Type B pancreatic cell (in vitro differentiated cells): ENCODE measurements around the gene PDXP. TPM values are rescaled to one million over a fixed set of nuclear protein-coding genes. Genes with fewer than 3 reads are reported as not detected.
"Not testable (repeated sequence)": the region's sequence is repeated elsewhere in the genome, so short reads cannot be mapped to it uniquely, and the experiment has no call there.

Source experiments
- DNase-seq: peaks from one replicate; pipeline ENCODE4 v3.0.0; 2021; ENCODE audit warnings: mixed read lengths; ENCODE audit not compliant: unreplicated experiment; ENCODE audit errors: extremely low spot score
- H3K27ac Mint-ChIP-seq: 2 replicates; pipeline ENCODE4 v1.8.0; 2021; ENCODE audit warnings: mild to moderate bottlenecking, mixed read lengths
- H3K27me3 Mint-ChIP-seq: 2 replicates; pipeline ENCODE4 v1.8.0; 2021; ENCODE audit warnings: mixed read lengths
- H3K36me3 Mint-ChIP-seq: 2 replicates; pipeline ENCODE4 v1.8.0; 2021; ENCODE audit warnings: mixed read lengths
- H3K4me1 Mint-ChIP-seq: one replicate; pipeline ENCODE4 v1.8.0; 2021; ENCODE audit warnings: mixed read lengths; ENCODE audit not compliant: unreplicated experiment
- H3K4me3 Mint-ChIP-seq: 2 replicates; pipeline ENCODE4 v1.8.0; 2021; ENCODE audit warnings: mild to moderate bottlenecking, mixed read lengths
- H3K9me3 Mint-ChIP-seq: 2 replicates; pipeline ENCODE4 v1.8.0; 2021; ENCODE audit warnings: mixed read lengths
- total RNA-seq: library from RNA; stranded (reverse); gene quantifications from 2 replicates; pipeline ENCODE4 v1.2.1, GENCODE V29; 2021; ENCODE audit warnings: low replicate concordance
- TF ChIP-seq, protein P1 (sequence below): fragments of 200-600 bp; sonication (generic); conservative IDR thresholded peaks from 2 replicates; pipeline ENCODE4 v1.5.0; 2021; ENCODE audit warnings: antibody characterized with exemption, mild to moderate bottlenecking

The PDXP gene
- total RNA-seq, 1 donor from 2014 or later = 30.2 TPM

DNA sequence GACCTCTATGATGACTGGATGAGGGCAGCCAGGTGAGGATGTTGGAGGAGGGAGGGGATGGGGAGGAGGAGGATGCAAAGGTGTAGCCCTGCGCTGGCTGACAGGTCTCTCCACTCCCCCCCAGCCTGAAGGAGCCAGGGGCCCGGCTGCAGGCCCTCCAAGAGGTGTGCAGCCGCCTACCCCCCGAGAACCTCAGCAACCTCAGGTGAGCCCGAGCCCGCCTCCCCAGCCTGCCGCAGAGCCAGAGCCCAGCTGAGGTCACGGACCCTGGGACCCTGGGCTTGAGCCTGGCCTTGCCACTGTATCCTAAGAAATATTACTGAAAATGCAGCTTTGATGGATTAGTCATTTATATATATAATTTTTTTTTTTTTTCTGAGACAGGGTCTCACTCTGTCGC, 11.2 kb upstream of the PDXP start:
- peaks cover 6% of the 10 kb centered on the region for H3K4me1 Mint-ChIP-seq
- DNase-seq = no peak
- TF ChIP-seq, protein P1, sequence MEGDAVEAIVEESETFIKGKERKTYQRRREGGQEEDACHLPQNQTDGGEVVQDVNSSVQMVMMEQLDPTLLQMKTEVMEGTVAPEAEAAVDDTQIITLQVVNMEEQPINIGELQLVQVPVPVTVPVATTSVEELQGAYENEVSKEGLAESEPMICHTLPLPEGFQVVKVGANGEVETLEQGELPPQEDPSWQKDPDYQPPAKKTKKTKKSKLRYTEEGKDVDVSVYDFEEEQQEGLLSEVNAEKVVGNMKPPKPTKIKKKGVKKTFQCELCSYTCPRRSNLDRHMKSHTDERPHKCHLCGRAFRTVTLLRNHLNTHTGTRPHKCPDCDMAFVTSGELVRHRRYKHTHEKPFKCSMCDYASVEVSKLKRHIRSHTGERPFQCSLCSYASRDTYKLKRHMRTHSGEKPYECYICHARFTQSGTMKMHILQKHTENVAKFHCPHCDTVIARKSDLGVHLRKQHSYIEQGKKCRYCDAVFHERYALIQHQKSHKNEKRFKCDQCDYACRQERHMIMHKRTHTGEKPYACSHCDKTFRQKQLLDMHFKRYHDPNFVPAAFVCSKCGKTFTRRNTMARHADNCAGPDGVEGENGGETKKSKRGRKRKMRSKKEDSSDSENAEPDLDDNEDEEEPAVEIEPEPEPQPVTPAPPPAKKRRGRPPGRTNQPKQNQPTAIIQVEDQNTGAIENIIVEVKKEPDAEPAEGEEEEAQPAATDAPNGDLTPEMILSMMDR = no peak
- no peaks in the 10 kb centered on the region for H3K36me3 Mint-ChIP-seq
- no peaks in the 10 kb centered on the region for H3K27me3 Mint-ChIP-seq
- H3K9me3 Mint-ChIP-seq = no peaks in the 10 kb centered on the region
- no peak overlapping the region for H3K27ac Mint-ChIP-seq
- no peak overlapping the region for H3K4me3 Mint-ChIP-seq

- no peaks in the 10 kb centered on the region for H3K9me3 Mint-ChIP-seq
- H3K4me3 Mint-ChIP-seq = no peak overlapping the region
- no peak for DNase-seq
- H3K27ac Mint-ChIP-seq = no peak overlapping the region
- H3K27me3 Mint-ChIP-seq = no peaks in the 10 kb centered on the region
- TF ChIP-seq, protein P1 = no peak
- no peaks in the 10 kb centered on the region for H3K36me3 Mint-ChIP-seq
- peaks cover 6% of the 10 kb centered on the region for H3K4me1 Mint-ChIP-seq
These were observed 10.6 kb upstream of the PDXP start for GRCh38 chr22:37647928-37648327.

GRCh38 chr22:37650463-37651136, 7.9 kb upstream of the PDXP start:
- TF ChIP-seq, protein P1 = no peak
- DNase-seq = no peak
- H3K9me3 Mint-ChIP-seq = no peaks in the 10 kb centered on the region
- H3K27ac Mint-ChIP-seq = no peak overlapping the region
- H3K4me1 Mint-ChIP-seq = no peaks in the 10 kb centered on the region
- H3K36me3 Mint-ChIP-seq = no peaks in the 10 kb centered on the region
- no peak overlapping the region for H3K4me3 Mint-ChIP-seq
- H3K27me3 Mint-ChIP-seq = no peaks in the 10 kb centered on the region

- H3K4me1 Mint-ChIP-seq = peaks cover 19% of the 10 kb centered on the region
- no peaks in the 10 kb centered on the region for H3K36me3 Mint-ChIP-seq
- H3K9me3 Mint-ChIP-seq = no peaks in the 10 kb centered on the region
- H3K27me3 Mint-ChIP-seq = no peaks in the 10 kb centered on the region
- TF ChIP-seq, protein P1 = no peak
- H3K4me3 Mint-ChIP-seq = no peak overlapping the region
- no peak for DNase-seq
- no peak overlapping the region for H3K27ac Mint-ChIP-seq
These were observed 3.8 kb upstream of the PDXP start for GRCh38 chr22:37654563-37655251.

GRCh38 chr22:37655252-37655563, 3.3 kb upstream of the PDXP start:
- DNase-seq = no peak
- H3K27me3 Mint-ChIP-seq = no peaks in the 10 kb centered on the region
- H3K4me1 Mint-ChIP-seq = peaks cover 24% of the 10 kb centered on the region
- TF ChIP-seq, protein P1 = no peak
- H3K9me3 Mint-ChIP-seq = no peaks in the 10 kb centered on the region
- no peak overlapping the region for H3K27ac Mint-ChIP-seq
- no peak overlapping the region for H3K4me3 Mint-ChIP-seq
- H3K36me3 Mint-ChIP-seq = no peaks in the 10 kb centered on the region

DNA sequence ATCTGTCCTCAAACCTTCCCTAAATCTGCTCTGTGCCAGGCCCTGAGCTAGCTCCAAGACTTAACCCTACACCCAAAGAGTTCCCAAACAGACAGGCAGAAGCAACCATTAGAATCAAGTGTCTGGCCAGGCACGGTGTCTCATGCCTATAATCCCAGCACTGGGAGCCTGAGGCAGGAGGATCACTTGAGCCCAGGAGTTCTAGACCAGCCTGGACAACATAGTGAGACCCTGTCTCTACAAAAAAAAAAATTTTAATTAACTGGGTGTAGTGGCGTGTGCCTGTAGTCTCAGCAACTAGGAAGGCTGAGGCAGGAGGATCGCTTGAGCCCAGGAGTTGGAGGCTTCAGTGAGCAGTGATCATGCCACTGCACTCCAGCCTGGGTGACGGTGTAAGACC, 1.9 kb upstream of the PDXP start:
- peak overlapping the region; percentile 52 for H3K4me3 Mint-ChIP-seq
- H3K9me3 Mint-ChIP-seq, DNase-seq, H3K27me3 Mint-ChIP-seq, H3K36me3 Mint-ChIP-seq: not testable (repeated sequence)
- H3K27ac Mint-ChIP-seq = peak overlapping the region; percentile 60
- peaks cover 34% of the 10 kb centered on the region for H3K4me1 Mint-ChIP-seq
